Right renal pelvis (tissue), 4 donors: ENCODE results near the gene TCOF1. TPM values are rescaled to one million over a fixed set of nuclear protein-coding genes. Genes with fewer than 3 reads are reported as not detected.

Experiments used
- DNase-seq, 4 donors: peaks; one replicate each; pipeline ENCODE4 v3.0.0-alpha.2; 2013; ENCODE audit warnings: low read depth in 4 of 4, low spot score in 3 of 4, missing footprints in 1 of 4
- polyA plus RNA-seq, 4 donors: library from polyadenylated mRNA; unstranded; fragments of 120-200 nt; gene quantifications; one replicate each; pipeline ENCODE4 v1.2.1, GENCODE V29; 2013; ENCODE audit not compliant: insufficient read length in 4 of 4

The TCOF1 gene
- polyA plus RNA-seq, 4 donors = 27.7 to 32.8 (median 30.2) TPM

DNA sequence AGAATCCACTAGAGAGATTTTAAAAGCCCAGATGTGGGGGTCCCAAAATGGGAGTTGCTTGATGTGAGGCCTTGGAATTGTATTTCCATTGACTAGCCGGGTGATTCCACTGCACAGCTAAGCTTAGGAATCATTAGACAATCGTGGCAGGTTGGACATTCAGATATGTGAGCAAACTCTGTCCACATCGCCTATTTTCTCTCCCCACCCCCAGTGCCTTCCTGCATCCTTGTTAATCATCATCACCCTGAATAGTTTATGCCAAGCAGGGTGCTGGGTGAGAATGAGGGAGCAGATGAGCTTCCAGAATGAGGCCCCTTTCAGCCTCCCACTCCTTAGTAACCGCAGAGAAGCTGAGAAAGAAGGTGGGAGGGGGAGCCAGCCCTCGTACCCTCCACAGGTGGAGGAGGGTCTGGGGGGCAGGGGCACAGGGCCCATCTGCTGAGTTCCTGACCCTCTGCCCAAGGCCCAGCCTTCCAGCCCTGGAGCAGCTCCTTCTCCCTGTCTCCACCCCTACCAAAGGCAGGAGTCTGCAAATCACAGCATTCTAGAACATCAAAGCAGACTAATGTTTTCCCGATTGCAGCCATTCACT, 7.7 kb upstream of the TCOF1 start:
- DNase-seq = no peak

DNA sequence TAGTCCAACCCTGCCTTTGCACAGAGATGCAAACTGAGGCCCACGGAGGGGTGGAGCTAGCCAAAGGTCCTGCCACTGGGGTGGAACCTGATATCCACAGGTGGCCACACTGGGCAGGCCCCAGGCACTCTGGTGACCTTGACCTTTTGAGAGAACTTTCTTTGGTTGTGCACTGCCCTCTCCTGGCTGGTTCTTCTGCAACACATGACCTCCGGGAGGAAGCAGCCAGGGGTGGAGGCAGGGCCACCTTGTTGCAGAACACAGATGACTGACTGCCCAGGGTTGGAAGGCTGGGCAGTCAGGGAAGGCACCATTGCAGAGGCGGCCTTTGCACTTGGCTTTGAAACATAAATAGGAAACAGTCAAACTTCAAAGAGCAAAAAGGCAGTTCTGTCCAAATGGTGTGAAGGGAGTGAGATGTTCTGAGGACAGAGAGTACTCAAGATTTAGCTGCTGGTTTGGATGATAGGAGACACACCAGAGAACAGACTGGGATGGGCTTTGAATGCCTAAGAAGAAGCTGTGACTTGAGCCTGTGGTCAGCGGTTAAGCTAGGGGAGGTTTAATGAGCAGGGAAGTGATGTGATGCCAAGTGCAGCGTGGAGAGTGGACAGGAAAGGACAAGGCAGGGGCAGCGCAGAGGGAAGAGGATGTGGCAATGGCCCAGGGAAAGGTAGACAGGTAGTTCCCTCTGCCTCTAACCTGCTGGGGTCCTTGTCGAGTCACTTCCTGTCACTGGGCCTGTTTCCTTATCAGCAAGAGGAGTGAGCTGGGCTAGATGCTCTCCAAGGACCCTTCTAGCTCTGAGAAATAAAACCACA, 6.8 kb upstream of the TCOF1 start:
- peak in 3 of 4 donors; percentile 35 to 58 (median 53) for DNase-seq

DNA sequence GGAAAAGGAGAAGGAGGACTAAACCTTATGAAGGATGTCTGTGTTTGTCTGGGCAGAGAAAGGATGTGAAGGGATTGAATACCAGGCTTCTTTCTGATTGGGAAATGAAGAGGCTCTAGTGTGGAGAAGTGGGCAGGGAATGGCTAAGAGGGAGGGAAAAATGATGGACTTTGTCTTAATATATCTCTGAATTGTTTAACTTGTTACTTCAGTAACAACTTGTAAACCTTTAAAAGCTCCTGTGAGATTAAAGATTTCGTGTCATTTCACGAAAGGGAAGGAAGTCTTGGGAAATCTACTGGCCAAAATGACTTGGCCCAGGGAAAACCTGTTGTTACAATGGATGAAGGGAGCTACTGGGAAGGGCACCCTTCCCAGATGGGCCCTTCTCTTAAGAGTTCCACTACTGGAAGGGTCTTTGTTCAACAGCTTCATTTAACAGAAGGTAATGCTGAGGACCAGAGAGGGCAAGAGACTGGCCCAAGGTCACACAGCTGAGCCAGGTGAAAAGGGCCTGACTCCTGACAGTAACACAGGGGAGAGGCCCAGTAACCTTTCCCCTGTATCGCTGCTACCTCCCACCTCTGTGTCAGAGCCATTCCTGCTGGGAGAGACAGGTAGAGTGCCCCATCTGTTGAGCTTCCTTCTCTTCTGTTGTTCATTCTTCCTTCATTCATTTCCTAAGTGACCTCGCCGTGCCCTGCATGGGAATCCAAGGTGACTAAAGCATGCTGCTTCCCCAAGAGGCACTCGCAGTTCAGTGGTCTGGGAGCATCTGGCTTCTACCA, 5.1 kb upstream of the TCOF1 start:
- no peak for DNase-seq

- no peak for DNase-seq
Observed at GRCh38 chr5:150353032-150353675, 4.3 kb upstream of the TCOF1 start.

DNA sequence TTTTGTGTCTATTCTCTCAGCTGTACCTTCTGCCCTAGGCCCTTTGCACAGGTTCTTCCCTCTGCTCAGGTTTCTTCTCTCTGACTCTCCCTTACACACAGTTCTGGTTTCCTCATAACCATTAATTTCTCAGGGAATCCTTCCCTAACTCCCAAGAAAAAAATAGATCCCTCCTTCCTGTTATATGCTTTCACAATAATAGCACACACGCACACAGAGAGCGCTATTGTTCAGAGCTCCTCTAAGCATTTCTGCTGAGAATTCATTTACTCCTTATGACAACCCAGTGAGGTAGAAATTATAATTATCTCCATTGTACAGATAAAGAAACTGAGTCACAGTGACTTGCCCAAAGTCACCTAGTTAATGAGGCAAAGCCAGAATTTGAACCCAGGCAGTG, 1.7 kb upstream of the TCOF1 start:
- no peak for DNase-seq

- DNase-seq = no peak
Observed at GRCh38 chr5:150356575-150357294, 762 bp upstream of the TCOF1 start.

DNA sequence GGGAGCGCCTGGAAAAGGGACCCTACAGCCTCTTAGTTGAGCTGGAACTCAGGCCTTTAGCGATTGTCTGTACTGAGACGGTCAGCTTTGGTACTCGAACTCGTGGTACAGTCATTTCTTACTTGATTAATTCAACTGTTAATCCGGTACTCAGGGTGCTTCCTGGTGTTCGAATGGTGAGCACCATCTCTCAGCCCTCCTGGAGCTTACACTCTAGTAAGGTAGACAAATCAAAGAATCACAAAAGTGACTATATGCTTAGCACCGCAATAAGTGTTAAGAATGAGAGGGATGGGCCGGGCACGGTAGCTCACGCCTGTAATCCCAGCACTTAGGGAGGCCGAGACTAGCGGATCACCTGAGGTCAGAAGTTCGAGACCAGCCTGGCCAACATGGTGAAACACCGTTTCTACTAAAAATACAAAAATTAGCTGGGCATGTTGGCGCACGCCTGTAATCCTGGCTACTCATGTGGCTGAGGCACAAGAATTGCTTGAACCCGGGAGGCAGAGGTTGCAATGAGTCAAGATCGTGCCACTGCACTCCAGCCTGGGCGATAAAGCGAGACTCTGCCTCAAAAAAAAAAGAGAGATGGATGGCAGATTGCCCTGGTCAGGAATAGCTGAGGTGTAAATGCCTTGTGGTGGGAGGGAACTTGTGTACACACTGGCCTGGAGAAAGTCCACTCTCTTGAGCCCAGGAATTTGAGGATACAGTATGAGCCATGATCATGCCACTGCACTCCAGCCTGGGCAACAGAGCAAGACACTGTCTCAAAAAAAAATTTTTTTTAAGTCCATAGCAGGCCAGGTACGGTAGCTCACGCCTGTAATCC, 981 bp downstream of the TCOF1 start:
- no peak for DNase-seq

GRCh38 chr5:150361301-150361700, 3.8 kb downstream of the TCOF1 start:
- DNase-seq = no peak

DNA sequence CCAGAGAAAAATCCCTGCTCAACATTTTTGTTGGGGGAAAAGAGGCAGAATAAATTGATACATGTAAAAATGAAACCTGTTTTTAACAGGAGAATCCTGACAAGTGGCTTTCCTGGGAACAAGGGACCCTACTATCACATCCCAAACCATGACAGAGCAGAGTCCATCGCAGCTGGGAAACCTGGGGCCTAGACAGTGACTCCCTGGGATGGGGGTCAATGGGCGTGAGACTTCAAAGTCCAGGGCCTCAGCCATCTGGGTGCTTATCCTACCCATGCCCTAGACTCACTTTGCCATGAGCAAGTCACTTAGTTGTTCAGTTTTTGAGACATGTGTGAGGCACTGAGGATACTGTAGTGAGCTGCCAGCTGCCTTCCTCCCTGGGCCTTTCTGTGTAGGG, 5.7 kb downstream of the TCOF1 start:
- no peak for DNase-seq

DNA sequence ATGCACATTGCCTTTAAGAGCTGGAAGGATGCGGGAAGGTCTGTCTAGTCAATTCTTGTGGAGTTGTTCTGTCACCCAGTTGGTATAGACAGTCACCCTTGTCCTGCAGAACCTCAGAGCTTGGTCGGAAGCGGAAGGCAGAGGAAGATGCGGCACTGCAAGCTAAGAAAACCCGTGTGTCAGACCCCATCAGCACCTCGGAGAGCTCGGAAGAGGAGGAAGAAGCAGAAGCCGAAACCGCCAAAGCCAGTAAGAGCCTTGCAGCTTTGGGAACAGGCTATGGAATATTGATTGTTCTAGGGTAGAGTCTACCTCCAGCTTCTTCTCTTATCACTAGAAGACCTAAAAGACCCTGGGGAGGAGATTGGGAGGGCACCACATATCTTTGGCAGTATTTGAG, 6.5 kb downstream of the TCOF1 start:
- no peak for DNase-seq

GRCh38 chr5:150368526-150368925, 11.0 kb downstream of the TCOF1 start:
- DNase-seq = no peak

DNA sequence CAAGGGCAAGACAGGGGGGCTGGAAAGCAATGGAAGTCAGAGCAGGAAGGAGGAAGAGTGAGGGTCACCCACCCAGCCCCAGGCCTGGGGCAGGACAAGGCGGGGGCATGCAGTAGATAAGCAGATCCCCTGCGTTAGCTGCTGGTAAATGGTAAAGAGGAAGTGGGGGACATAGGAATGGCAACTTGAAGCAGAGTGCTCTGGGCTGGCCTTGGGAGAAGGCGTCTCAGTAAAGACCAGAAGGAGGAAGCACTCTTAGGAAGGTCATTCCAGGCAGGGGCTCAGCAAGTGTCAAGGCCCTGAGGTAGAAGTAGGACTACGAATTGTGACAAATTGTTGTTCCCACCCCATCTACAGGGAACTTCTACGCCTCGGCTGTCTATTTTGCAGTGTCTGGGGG, 15.1 kb downstream of the TCOF1 start:
- no peak for DNase-seq

DNA sequence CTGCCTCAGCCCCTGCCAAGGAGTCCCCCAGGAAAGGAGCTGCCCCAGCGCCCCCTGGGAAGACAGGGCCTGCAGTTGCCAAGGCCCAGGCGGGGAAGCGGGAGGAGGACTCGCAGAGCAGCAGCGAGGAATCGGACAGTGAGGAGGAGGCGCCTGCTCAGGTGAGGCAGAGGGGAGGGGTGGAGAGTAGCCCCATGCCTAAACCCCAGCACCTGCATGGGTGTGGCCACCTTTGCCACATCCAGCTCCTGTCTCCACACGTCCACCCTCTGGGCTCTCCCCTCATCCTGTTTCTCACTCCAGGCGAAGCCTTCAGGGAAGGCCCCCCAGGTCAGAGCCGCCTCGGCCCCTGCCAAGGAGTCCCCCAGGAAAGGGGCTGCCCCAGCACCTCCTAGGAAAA, 17.2 kb downstream of the TCOF1 start:
- DNase-seq = no peak

GRCh38 chr5:150376799-150377771, 19.6 kb downstream of the TCOF1 start:
- DNase-seq = no peak

GRCh38 chr5:150377964-150378694, 20.6 kb downstream of the TCOF1 start:
- no peak for DNase-seq

DNA sequence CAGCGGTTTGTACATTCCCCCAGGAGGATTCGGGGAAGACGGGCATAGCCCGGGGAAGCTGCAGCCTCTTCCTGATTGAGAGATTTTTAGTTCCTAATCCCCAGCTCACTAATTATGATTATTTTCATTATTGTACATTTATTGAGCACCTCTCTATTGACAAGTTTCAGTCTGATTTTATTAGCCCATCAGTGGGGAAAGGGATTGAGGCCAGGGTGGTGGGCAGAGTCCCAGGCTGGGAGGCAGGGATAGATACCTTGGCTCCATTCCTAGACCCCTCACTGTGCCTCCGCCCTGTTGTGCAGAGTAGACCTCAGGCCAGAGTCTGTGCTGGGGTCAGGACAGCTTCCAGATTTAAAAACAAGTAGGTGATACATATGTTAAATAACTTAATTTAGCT, 27.2 kb downstream of the TCOF1 start:
- no peak for DNase-seq

DNA sequence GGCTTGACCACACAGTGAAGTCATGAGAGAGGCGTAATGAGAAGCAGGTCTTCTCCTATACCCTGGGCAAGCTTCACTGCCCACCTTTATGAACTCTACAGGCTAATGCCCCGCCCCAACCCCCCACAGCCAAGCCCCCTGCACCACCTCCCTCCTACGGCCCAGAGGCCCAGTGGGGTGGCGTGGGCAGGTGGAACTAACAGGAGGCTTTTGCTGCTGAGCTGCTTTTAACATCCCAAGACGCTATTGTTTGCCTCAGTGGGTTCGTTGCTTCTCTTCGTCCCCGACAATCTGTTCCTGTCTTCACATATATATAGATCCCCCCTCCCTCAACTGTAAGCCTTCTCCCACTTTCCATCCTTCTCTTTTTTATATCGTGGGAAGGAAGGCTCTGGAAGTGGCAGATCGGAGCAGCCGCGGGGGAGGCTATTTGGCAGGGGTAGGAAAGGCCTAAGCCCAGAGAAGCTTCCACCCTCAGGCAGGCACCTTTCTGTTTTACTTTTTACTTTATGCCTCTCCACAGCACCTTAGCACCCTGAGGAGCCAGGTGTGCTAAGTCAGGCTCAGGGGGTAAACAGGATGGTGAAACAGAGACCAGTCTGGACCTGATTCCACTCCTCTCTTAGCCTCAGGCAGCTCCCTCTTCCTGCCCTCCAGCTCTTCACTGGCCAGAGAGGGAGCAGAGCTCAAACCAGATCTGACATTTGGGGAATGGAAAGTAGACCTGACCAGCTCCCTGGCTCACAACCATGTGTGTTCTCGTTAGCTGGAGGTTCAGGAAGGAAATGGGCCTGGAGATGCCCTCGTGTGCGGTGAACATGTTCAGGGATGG, 28.7 kb downstream of the TCOF1 start:
- no peak for DNase-seq
